Activated CD4-positive, alpha-beta T cell treated with anti-CD3 and anti-CD28 coated beads for 24 hours (primary cell): ENCODE measurements around the gene NCKAP5.

Source experiments
- DNase-seq, 2 donors: peaks; one replicate each; pipeline ENCODE4 v3.0.0-alpha.2; 2020; ENCODE audit warnings: low read depth in 2 of 2

The NCKAP5 gene

GRCh38 chr2:132949108-132949507 is 619.2 kb downstream of the NCKAP5 start:
- no peak for DNase-seq

DNA sequence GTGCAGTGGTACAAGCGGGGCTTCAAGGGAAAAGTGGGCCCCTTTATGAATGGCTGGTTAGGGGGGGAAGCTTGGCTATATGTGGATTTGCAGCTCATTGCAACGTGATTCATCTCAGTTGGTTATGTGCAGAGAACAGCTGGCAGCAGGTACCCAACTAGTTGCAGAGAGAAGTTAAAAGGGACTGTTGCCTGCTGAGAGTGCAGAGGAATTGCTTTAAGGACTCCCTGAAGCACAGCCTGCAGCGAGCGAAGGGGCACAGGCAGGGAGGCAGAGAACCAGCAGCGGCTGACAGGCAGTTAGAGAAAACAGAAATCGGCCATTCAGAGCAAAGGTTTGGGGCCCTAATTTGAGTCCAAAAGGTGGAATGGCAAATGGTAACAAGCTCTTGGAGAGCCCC is 620.1 kb downstream of the NCKAP5 start:
- DNase-seq, result no peak

GRCh38 chr2:132943829-132944228 is 624.4 kb downstream of the NCKAP5 start:
- no peak for DNase-seq

DNA sequence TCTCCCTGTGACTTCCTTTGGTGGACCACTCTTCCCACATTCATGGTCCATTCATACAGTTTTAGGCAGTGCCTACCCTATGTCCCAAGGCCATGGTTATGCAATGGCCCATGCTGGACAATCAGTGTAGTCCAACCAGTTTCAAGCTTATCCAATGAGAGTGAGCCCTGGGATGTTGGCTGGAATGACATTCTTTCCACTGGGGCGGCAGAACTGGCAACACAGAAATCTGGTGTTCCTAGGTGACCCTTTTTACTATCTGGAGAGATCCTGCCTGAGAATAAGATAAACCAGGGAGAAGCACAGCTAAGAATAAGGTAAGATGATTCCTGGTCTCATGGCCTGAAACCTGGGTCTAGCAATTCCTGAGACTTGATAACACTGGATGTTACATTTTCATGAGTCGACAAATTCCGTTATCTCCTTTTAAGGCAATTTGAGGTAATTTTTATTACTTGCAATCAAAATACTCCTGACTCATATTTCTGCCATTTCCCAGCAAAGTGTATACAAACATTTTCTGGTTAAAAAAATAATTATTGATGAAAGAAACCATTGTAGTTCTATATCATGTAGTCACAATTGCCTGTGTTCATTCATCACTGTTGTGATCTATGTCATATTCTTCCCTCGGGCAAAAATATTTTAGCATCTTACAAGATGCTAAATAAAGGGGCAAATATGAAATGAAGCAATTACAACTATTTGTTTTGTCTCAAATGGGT is 626.8 kb downstream of the NCKAP5 start:
- no peak for DNase-seq

- no peak for DNase-seq
Measured at GRCh38 chr2:132937629-132938028, 630.6 kb downstream of the NCKAP5 start.

GRCh38 chr2:132936791-132937190 is 631.5 kb downstream of the NCKAP5 start:
- DNase-seq, result no peak

DNA sequence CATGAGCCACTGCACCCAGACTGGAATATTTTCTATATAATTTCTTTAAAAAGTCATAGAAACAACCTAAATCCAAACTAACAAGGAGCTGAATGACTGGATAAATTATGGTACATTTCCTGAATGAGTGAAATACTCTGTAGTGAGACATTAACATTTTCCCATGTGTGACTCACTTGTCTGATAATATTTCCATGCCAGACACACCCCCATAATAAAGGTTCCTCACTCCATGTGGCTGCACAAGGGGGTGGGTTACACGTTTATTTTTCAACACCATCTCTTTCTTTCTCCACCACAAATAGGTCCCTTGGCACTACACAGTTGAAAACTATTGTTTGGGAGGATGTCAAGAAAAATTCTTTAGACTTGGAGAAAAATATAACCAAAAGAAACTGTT is 632.0 kb downstream of the NCKAP5 start:
- no peak for DNase-seq

DNA sequence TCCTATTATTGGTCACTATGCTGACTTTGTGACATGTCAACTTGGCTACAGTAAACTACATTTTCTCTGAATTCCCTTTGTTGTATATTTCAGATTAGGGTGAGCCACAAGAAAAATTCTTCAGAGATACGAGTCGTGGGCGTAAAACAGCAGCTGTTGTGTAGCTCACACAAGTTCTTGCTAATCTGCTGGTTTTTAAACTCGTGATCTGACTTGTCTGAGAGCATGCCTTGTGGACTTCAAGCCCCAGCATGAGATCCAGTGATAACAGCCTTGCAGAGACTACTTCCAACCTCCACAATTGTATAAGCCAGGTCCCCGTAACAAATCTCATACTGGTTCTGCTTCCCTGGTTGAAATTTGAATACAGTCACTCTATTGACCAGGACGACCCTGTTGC is 638.5 kb downstream of the NCKAP5 start:
- no peak for DNase-seq

GRCh38 chr2:132923787-132924186 is 644.5 kb downstream of the NCKAP5 start:
- no peak for DNase-seq

DNA sequence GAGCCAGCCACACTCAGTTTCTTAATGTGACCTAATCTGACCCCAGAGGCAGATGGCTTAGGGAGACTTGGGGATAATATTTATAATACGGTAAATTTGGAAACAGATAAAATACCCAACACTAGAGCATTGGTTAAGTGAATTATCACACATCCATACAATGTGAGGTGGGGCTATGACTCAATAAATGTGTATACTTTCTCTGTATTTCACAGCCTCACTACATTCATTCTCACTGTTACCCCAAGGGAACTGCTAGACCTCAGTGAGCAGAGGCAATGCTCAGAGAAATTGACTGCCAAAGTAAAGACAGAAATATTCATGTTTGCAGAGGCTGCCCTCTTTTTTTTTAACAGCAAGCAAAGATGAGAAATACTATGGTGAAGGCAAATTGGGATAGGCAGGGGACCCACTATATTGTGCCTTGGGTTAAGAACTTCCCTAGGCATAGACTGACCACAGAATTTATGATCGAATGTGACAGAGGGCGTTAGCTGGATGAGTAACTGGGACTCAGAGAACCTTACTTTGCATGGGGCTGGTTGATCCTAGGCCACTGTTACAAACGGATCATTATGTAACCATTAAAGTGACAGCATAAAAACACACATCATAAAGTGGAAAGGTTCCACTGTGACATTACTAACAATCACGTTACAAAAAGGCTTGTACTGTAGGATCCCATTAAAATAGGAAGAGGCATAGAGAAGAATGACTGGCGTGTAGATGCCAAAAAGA is 652.3 kb downstream of the NCKAP5 start:
- DNase-seq, result no peak

DNA sequence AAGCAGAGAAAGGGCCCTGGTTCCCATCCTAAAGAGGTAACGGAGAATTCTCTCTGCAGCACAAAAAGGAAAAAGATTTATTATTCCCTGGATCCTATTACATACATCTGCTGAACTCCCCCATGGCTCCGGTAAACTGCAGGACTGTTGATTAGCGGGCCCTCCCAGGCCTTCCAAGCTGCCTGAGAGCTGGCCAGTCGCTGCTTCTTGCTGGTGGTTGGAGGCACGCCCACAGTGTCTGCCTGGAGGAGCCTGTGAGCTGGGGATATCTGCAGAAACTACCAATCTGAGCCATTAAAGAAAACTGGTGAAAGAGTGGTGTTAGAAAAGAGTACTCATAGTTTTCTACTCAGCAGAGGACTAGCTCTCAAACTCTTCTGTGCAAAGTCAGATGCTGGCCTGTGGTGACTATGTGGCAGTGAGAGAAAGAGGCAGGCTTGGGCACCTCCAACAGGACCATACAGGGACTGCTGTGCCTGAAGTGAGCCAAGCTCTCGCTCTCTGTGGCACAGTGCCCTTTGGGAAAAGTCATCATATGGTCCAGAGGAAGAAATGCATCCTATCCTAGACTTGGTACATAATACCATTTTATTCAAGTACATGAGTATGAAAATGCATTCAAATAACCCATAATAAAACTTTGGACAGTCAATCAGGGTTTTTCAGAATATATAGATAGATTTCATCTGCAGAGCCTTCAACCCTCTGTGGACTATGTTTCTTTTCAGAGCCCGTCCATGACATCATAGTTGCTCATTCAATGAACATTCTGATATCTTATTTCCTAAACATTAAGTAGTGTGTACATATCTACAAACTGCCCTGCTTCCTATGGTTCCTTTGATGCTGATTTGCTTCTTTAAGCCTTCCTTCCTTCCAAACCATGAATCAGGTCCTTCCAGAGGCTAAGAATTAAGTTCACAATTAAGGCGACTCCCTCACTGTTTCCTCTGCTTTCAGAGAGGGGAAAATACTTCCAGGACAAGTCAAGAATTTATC is 656.2 kb downstream of the NCKAP5 start:
- DNase-seq, result no peak

DNA sequence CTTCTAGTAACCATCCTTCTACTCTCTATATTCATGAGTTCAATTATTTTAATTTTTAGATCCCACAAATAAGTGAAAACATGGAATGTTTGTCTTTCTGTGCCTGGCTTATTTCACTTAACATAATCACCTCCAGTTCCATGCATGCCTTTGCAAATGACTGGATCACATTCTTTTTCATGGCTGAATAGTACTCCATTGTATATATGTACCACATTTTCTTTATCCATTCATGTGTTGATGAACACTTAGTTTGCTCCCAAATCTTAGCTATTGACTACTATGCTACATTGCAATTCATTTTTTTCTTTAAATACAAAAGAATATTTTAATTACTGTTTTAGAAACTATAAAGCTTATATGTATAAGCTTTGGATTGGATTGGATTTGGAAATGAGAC is 657.8 kb downstream of the NCKAP5 start:
- DNase-seq, result no peak

DNA sequence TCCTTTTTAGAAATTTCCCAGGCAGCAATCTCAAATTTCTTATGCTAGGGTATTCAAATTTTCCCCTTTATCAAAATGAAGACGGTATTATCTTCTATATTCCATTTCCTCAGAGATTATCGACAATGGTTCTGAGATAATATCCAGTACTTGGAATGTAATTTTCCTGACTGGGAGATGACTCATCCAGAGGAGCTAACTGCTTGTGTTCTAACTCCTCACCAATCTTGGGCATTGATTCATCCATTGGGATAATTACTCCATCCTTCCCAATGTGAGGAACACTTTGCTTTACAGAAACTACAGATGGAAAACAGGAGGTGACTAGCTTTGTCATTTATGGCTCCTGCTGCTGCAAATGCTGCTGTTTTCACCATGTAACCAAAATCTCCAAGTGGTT is 658.8 kb downstream of the NCKAP5 start:
- no peak for DNase-seq

GRCh38 chr2:132904142-132904842 is 664.0 kb downstream of the NCKAP5 start:
- no peak for DNase-seq

DNA sequence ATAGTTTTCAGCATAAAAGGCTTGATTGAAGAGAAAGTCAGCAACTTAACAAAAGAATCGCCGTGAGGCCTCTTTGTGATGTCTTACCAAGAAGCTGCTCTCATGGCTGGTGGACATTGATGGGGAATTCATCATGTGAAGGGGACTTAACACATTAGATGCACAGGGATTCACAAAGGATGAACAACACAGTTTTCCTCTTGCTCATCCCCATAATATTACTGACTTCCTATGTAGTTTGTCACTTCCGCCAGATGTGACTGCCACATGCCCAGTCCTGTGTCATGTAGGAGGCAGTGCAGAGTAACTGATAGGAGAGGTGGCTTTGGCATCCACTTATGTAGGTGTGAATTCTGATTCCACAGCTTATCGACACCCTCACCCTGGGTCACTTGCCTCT is 665.6 kb downstream of the NCKAP5 start:
- no peak for DNase-seq

DNA sequence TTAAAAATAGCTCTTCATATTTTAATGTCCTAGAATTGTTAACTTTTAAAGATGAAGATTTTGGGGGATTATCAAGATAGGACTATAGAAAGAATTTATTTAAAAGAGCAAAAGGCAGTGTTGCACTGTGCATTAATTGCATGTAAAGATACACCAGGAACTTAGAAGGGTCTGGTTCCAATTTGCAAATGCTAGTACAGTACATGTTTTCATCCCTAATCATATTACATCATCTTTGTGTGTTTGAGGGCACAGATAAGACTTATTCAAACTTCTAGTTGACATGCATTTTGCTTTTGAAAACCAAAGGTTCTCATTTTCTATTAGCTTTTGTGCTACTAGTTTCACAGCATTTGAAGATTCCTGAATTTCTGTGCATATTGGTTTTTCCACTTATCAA is 666.6 kb downstream of the NCKAP5 start:
- DNase-seq, result no peak

DNA sequence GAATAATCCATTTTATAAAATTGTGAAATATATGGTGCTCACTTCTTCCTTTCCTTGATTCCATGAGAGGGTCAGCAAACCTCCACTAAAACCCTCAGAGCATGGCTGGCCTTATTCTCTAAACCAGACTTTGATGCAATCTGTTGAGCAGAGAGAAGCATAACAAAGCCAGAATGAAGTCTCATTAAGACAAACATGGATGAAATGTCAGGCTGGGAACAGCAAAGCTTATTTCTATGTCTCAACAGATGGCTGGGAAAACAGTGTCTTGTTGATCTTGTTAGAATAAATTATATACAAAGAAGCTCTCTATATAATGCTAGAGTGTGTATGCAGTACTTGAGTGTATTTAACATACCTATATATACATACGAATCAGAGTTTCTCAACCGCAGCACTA is 671.2 kb downstream of the NCKAP5 start:
- DNase-seq, result no peak

- DNase-seq, result no peak
Measured at GRCh38 chr2:132896073-132896472, 672.2 kb downstream of the NCKAP5 start.

DNA sequence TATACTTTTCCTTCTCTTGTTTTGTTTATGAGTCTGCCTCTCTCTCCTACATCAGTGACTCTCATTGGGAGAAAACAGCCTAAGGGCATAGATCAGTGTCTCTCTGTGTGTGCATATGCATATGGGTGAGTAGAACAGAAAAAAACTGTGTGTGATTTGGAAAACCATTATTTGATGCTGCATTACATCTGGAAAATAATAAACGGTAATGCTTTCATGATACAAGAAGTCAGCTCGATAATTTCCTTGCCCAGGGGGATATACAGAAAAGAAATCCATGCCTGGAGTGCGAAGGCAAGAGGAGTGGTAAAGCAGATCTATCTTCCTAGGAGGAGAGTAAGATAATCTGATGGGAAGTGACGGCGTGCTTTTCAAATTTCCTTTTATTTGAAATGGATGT is 676.8 kb downstream of the NCKAP5 start:
- no peak for DNase-seq

GRCh38 chr2:132886574-132886973 is 681.7 kb downstream of the NCKAP5 start:
- DNase-seq, result no peak

DNA sequence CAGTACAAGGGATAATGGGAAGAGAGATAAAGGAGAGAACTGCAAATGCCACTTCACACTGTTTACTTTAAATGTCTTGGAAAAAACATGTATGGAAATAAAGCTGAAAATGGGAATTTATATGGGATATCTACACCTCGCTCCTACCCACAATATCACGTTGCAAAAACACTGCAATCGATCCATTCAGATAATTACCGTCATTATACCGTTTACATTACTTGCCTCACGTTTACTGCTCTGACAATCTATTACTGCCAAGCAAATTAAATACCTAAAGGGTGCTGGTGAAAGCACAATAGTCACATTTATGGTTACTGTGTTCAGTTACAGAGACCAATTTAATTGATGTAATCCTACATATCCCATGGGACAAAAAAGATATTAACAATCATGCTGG is 683.6 kb downstream of the NCKAP5 start:
- no peak for DNase-seq

DNA sequence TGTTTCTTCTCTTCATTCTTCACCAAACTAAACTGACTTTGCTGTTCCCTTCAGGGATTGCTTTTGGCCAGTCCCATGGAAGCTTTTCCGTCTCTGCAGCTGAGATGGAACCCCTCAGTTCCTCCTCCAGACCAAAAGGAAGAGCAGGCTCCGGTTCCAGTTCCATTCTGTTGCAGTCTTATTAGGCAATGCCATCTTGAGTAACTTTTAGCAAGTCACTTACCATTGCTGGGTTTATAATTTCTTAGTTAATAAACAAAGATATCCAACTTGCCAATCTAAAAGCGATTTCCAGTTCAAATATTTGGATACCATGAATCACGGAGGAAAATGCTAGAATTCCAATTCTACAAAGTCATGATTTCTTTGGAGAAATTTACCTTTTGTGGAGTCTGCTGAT is 684.0 kb downstream of the NCKAP5 start:
- DNase-seq, result no peak
